Central memory CD8-positive, alpha-beta T cell (primary cell): Measurements from ENCODE around the gene SLX9.

Experiments used
- ATAC-seq: fragments of 150-1000 bp; cut with Tn5 transposase; replicated peaks from 2 replicates; pipeline ENCODE4 v1.10.0; 2022; ENCODE audit warnings: mild to moderate bottlenecking, moderate FRiP score, moderate number of reproducible peaks; ENCODE audit not compliant: poor library complexity, severe bottlenecking; ENCODE audit errors: extremely low read depth
- DNase-seq, 2 donors: peaks; one replicate each; pipeline ENCODE4 v3.0.0; 2021; ENCODE audit warnings: low spot score in 2 of 2
- H3K27ac Mint-ChIP-seq: one replicate; pipeline ENCODE4 v1.8.0; 2022; ENCODE audit warnings: low read depth, mild to moderate bottlenecking, moderate library complexity, mixed read lengths
- H3K27me3 Mint-ChIP-seq: one replicate; pipeline ENCODE4 v1.8.0; 2022; ENCODE audit warnings: mixed read lengths
- H3K36me3 Mint-ChIP-seq: one replicate; pipeline ENCODE4 v1.8.0; 2022; ENCODE audit warnings: mild to moderate bottlenecking, moderate library complexity, mixed read lengths; ENCODE audit not compliant: insufficient read depth
- H3K4me1 Mint-ChIP-seq: one replicate; pipeline ENCODE4 v1.8.0; 2022; ENCODE audit warnings: mixed read lengths
- H3K4me3 Mint-ChIP-seq: one replicate; pipeline ENCODE4 v1.8.0; 2022; ENCODE audit warnings: mild to moderate bottlenecking, moderate library complexity, mixed read lengths
- H3K9me3 Mint-ChIP-seq: one replicate; pipeline ENCODE4 v1.8.0; 2022; ENCODE audit warnings: mixed read lengths

Gene SLX9

DNA sequence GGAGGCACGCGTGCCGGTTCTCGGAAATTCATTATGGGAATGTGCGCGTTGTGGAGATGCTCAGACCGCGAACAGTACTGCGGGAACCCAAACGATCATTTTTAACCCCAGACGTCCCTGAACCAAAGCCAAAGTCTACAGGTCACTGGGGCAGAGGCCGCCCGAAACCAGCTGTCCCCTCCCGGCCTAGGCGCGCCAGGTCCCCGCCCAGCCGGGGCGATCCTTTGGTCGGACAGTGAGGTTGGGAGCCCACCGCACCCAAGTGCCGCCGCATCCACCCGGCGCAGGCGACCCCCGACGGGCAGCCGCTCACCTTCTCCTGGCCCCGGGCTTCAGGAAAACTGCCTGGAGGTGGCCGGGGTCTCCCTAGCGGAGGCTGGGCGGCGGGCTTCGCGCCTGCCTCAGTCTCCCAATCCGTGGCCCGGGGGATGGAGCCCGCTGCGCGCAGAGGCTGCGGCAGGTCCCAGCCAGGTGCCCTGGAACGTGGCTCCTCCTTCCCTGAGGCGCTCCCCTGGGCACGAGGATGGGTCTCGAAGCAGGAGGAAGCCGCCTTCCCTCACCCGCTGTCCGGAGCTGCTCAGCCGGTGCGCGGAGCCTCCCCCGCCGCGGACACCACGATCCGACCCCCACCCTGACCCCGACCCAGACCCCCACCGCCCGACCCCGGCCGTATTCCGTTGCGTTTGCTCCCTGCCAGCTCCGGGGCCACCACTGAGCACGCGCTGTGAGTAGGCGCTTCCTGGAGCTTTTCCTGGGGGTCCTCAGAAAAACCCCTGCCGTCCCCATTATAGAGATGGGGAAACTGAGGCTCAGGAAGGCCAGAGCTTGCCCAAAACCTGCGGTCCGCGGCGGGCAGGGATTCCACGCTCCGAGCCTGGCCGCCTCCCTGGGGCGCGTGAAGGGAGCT lies 8.1 kb upstream of the SLX9 start:
- Mint-ChIP-seq H3K27me3 (no peaks in the 10 kb centered on the region), H3K4me1 (peaks cover 45% of the 10 kb centered on the region)

GRCh38 chr21:44932408-44933181 lies 7.2 kb upstream of the SLX9 start:
- Mint-ChIP-seq H3K4me3 (peak overlapping the region; percentile 93), H3K27me3 (no peaks in the 10 kb centered on the region), H3K27ac (no peak overlapping the region), H3K9me3 (no peaks in the 10 kb centered on the region), H3K4me1 (peaks cover 37% of the 10 kb centered on the region), H3K36me3 (peaks cover 5% of the 10 kb centered on the region)
- peak in 1 of 2 donors; percentile 65 for DNase-seq
- peak; percentile 25 for ATAC-seq

More for the DNA sequence above, 8.1 kb upstream of the SLX9 start:
- DNase-seq (no peak), ATAC-seq (no peak)
- Mint-ChIP-seq H3K4me3 (peak overlapping the region; percentile 93), H3K9me3 (no peaks in the 10 kb centered on the region), H3K27ac (peak overlapping the region; percentile 93), H3K36me3 (peaks cover 3% of the 10 kb centered on the region)

DNA sequence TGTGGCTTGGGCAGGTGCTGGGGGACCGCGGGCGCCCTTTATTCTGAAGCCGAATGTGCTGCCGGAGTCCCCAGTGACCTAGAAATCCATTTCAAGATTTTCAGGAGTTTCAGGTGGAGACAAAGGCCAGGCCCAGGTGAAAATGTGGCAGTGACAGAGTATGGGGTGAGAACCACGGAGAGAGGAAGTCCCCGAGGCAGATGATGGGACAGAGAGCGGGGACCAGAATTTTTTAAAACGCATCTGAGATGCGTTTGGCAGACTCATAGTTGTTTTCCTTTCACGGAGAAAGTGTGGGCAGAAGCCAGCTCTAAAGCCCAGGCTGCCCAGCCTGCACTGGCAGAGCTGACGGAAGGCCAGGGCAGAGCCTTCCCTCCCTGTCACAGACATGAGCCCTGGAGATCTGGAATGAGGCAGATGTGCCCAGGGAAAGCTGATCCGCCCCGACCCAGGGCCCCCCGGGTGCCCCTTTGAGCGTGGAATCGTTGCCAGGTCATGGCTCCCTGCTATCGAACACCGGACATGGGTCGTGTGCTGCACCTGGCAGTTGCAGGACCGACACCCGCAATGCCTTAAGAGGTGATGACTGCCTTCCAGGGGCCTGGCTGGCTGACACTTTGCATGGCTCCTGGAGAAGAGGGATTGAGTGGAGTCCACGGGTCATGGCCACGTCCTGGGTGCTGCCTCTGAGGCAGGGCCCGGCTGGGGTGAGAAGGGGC lies 6.5 kb upstream of the SLX9 start:
- Mint-ChIP-seq H3K27ac (no peak overlapping the region), H3K4me3 (peak overlapping the region; percentile 23), H3K36me3 (peaks cover 6% of the 10 kb centered on the region), H3K27me3 (no peaks in the 10 kb centered on the region), H3K4me1 (peaks cover 29% of the 10 kb centered on the region), H3K9me3 (no peaks in the 10 kb centered on the region)
- no peak for DNase-seq
- ATAC-seq = no peak

- Mint-ChIP-seq H3K9me3 (no peaks in the 10 kb centered on the region), H3K27me3 (no peaks in the 10 kb centered on the region), H3K4me3 (no peak overlapping the region), H3K36me3 (peaks cover 7% of the 10 kb centered on the region), H3K27ac (no peak overlapping the region), H3K4me1 (peaks cover 29% of the 10 kb centered on the region)
- no peak for DNase-seq
- ATAC-seq = no peak
Observed at GRCh38 chr21:44933918-44934260, 5.9 kb upstream of the SLX9 start.

DNA sequence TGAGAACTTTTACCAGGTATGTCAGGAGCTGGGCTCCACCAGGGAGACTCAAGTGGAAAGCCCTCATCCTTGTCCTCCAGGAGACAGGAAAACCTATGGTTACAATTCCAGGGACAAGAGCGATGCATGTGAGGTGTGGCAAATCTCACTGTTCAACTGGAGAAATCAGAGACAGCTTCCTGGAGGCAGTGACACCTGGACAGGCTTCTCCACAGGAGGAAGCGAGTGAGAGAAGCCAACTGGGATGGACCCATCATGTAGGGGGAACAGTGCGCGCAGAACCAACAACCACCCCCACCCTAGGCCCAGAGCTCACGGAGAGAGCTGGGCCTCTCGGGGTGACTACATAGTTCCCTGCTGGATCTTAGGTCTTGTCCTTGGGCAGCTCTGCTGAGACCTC lies 5.6 kb upstream of the SLX9 start:
- Mint-ChIP-seq H3K27ac (no peak overlapping the region), H3K9me3 (no peaks in the 10 kb centered on the region), H3K4me3 (no peak overlapping the region), H3K4me1 (peaks cover 29% of the 10 kb centered on the region), H3K27me3 (no peaks in the 10 kb centered on the region), H3K36me3 (peaks cover 7% of the 10 kb centered on the region)
- DNase-seq (no peak), ATAC-seq (no peak)

GRCh38 chr21:44934797-44935532 lies 4.9 kb upstream of the SLX9 start:
- no peak overlapping the region for H3K4me3 Mint-ChIP-seq
- H3K27ac Mint-ChIP-seq = no peak overlapping the region
- H3K4me1 Mint-ChIP-seq = peaks cover 26% of the 10 kb centered on the region
- H3K27me3 Mint-ChIP-seq = no peaks in the 10 kb centered on the region
- H3K36me3 Mint-ChIP-seq = peaks cover 7% of the 10 kb centered on the region
- DNase-seq = no peak
- ATAC-seq = no peak
- H3K9me3 Mint-ChIP-seq = no peaks in the 10 kb centered on the region

DNA sequence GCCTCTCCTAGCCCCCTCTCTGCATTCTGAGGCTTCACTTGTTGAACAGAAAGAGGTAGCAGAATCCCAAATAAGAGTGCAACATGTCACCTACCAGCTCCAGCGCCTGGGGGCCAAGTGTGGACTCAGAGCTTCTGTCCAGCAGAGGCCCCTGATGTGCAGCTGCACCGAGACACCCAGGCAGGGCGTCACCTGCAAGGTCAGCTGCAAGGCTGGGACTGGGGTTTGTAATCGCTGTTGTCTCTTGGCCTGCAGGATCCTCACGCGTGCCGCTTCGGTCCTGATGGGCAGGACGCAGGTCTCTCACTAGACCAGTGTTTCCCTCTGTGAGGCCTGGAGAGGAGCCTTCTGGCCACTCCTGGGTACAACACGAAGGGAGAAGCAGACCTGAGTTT lies 4.3 kb upstream of the SLX9 start:
- Mint-ChIP-seq H3K4me3 (no peak overlapping the region), H3K4me1 (peaks cover 24% of the 10 kb centered on the region), H3K27ac (no peak overlapping the region), H3K36me3 (peaks cover 7% of the 10 kb centered on the region), H3K27me3 (no peaks in the 10 kb centered on the region), H3K9me3 (no peaks in the 10 kb centered on the region)
- no peak for DNase-seq
- ATAC-seq = no peak

GRCh38 chr21:44938772-44939531 lies 877 bp upstream of the SLX9 start:
- Mint-ChIP-seq H3K4me1 (peaks cover 46% of the 10 kb centered on the region), H3K4me3 (peak overlapping the region; percentile 90), H3K36me3 (peaks cover 5% of the 10 kb centered on the region), H3K27me3 (no peaks in the 10 kb centered on the region), H3K9me3 (no peaks in the 10 kb centered on the region), H3K27ac (peak overlapping the region; percentile 36)
- DNase-seq = no peak
- no peak for ATAC-seq

- ATAC-seq = peak; percentile 40
- Mint-ChIP-seq H3K4me1 (peaks cover 46% of the 10 kb centered on the region), H3K27me3 (no peaks in the 10 kb centered on the region), H3K36me3 (peaks cover 13% of the 10 kb centered on the region), H3K9me3 (no peaks in the 10 kb centered on the region), H3K27ac (peak overlapping the region; percentile 36), H3K4me3 (peak overlapping the region; percentile 90)
- DNase-seq = no peak
Observed at GRCh38 chr21:44940116-44940631, 345 bp downstream of the SLX9 start.

DNA sequence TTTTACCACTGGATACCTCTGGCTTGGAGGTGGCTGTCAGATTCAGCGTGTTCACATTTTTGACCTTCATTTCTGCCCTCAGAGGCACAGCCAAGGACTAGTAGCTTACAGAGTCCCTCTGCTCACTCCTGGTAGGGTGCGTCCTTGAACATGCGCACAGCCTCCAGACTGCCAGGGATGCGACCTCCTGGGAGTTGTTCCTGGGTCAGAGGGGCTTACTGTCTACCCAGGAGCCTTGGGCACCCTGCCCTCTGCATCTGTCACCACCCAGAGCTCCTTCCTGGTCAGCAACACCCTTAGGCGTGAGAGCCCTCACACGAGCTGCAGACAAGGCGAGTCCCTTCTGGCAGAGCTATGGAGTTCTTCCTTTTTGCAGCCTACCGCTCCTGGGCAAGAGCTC lies 1.7 kb downstream of the SLX9 start:
- no peak for ATAC-seq
- Mint-ChIP-seq H3K27me3 (no peaks in the 10 kb centered on the region), H3K36me3 (peaks cover 13% of the 10 kb centered on the region), H3K4me3 (peak overlapping the region; percentile 90), H3K4me1 (peaks cover 54% of the 10 kb centered on the region), H3K9me3 (no peaks in the 10 kb centered on the region), H3K27ac (no peak overlapping the region)
- DNase-seq = no peak

DNA sequence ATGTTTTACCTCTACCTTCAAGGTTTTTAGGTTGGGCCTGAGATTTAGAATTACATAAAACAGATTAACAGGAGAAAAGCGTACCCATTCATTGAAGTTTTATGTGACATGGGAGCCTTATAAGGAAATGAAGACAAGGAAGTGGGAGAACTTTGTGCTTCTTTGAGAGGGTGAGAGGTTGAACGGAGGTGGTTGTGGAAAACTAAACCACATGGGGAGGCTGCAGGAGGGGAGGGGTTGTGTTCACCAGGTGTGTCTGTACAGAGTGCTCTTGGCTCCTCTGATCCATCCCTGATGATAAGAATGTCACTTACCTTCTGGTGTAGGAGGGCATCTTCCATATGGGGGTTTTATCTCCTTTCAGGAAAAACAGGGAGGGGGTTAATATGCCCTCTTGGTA lies 2.7 kb downstream of the SLX9 start:
- DNase-seq (no peak), ATAC-seq (no peak)
- no peak overlapping the region for H3K27ac Mint-ChIP-seq
- H3K9me3 Mint-ChIP-seq = no peaks in the 10 kb centered on the region
- H3K4me1 Mint-ChIP-seq = peaks cover 57% of the 10 kb centered on the region
- H3K27me3 Mint-ChIP-seq = no peaks in the 10 kb centered on the region
- peak overlapping the region; percentile 50 for H3K4me3 Mint-ChIP-seq
- peaks cover 11% of the 10 kb centered on the region for H3K36me3 Mint-ChIP-seq
